Ascending aorta (tissue), 2 donors: ENCODE measurements around the gene ANXA3. TPM values are rescaled to one million over a fixed set of nuclear protein-coding genes. Genes with fewer than 3 reads are reported as not detected.
A peak's percentile ranks its signal among the peaks of the same experiment; 100 is the strongest.

Source experiments
- DNase-seq, 2 donors: peaks; one replicate each; pipeline ENCODE4 v3.0.0-alpha.2; 2019; ENCODE audit warnings: low spot score in 2 of 2
- H3K27ac ChIP-seq, 2 donors: fragments of 200-600 bp; sonication (generic); one replicate each; pipeline ENCODE4 v1.5.1; 2016 to 2017; ENCODE audit warnings: mild to moderate bottlenecking in 1 of 2
- H3K27me3 ChIP-seq: fragments of 200-600 bp; sonication (generic); one replicate; pipeline ENCODE4 v1.5.1; 2017
- H3K36me3 ChIP-seq, 2 donors: fragments of 200-600 bp; sonication (generic); one replicate each; pipeline ENCODE4 v1.5.1; 2016
- H3K4me1 ChIP-seq, 2 donors: fragments of 200-600 bp; sonication (generic); one replicate each; pipeline ENCODE4 v1.5.1; 2016 to 2017; ENCODE audit warnings: mild to moderate bottlenecking in 1 of 2
- H3K4me3 ChIP-seq, 2 donors: fragments of 200-600 bp; sonication (generic); one replicate each; pipeline ENCODE4 v1.5.1; 2016 to 2017; ENCODE audit warnings: mild to moderate bottlenecking in 1 of 2
- H3K9me3 ChIP-seq, 2 donors: fragments of 200-600 bp; sonication (generic); one replicate each; pipeline ENCODE4 v1.5.1; 2016
- CTCF ChIP-seq, 3 experiments: fragments of 200-600 bp in 2 of 3; fragments of 450-650 bp in 1 of 3; sonication (generic) in 2 of 3; IDR thresholded peaks; one replicate each; pipeline ENCODE4 v1.5.1; 2016 to 2019; ENCODE audit warnings: antibody characterized with exemption in 3 of 3, mild to moderate bottlenecking in 1 of 3, moderate library complexity in 1 of 3
- intact Hi-C: fragments of 100-400 bp; cut with DNase I; formaldehyde crosslinking; loops from one replicate; pipeline ENCODE4 v1.15.1; 2023
- total RNA-seq: library from RNA; depleted of rRNA; stranded (reverse); fragments of >200 nt; gene quantifications from one replicate; pipeline ENCODE4 v1.1.0, GENCODE V29; 2016

Gene ANXA3
- total RNA-seq, 1 donor from 2014 or later = 5.5 TPM

- intact Hi-C loops = no loop called here
- no peaks in the 10 kb centered on the region for H3K36me3 ChIP-seq
- no peak overlapping the region for H3K4me3 ChIP-seq
- H3K27me3 ChIP-seq = no peaks in the 10 kb centered on the region
- H3K4me1 ChIP-seq = no peaks in the 10 kb centered on the region
- no peak overlapping the region for H3K27ac ChIP-seq
- TF ChIP-seq CTCF (IDR thresholded peaks at IDR 0.05) = no peak
- no peaks in the 10 kb centered on the region for H3K9me3 ChIP-seq
- no peak for DNase-seq
These were observed 38.1 kb upstream of the ANXA3 start for GRCh38 chr4:78513411-78513975.

- no peaks in the 10 kb centered on the region for H3K4me1 ChIP-seq
- intact Hi-C loops = loop anchor here (5.0 kb wide), 1 partner anchor 560 kb away; no protein-coding TSS in a partner anchor
- H3K27ac ChIP-seq = no peak overlapping the region
- no peaks in the 10 kb centered on the region for H3K9me3 ChIP-seq
- no peak for DNase-seq
- H3K36me3 ChIP-seq = no peaks in the 10 kb centered on the region
- no peak overlapping the region for H3K4me3 ChIP-seq
- peak in 2 of 3 experiments; percentile 27 to 44 for TF ChIP-seq CTCF (IDR thresholded peaks at IDR 0.05)
- H3K27me3 ChIP-seq = no peaks in the 10 kb centered on the region
These were observed 34.4 kb upstream of the ANXA3 start for GRCh38 chr4:78517050-78517652.

GRCh38 chr4:78518561-78518960 lies 33.0 kb upstream of the ANXA3 start:
- no peak for TF ChIP-seq CTCF (IDR thresholded peaks at IDR 0.05)
- H3K4me3 ChIP-seq = no peak overlapping the region
- no peak overlapping the region for H3K27ac ChIP-seq
- H3K9me3 ChIP-seq = no peaks in the 10 kb centered on the region
- intact Hi-C loops = loop anchor here (5.0 kb wide), 1 partner anchor 561 kb away; no protein-coding TSS in a partner anchor
- no peak for DNase-seq
- H3K36me3 ChIP-seq = no peaks in the 10 kb centered on the region
- H3K4me1 ChIP-seq = no peaks in the 10 kb centered on the region
- no peaks in the 10 kb centered on the region for H3K27me3 ChIP-seq

- intact Hi-C loops = loop anchor here (5.0 kb wide), 1 partner anchor 563 kb away; no protein-coding TSS in a partner anchor
- TF ChIP-seq CTCF (IDR thresholded peaks at IDR 0.05) = no peak
- H3K36me3 ChIP-seq = no peaks in the 10 kb centered on the region
These were observed 31.6 kb upstream of the ANXA3 start for GRCh38 chr4:78519962-78520361.

GRCh38 chr4:78520808-78521226 lies 30.8 kb upstream of the ANXA3 start:
- H3K4me1 ChIP-seq = no peaks in the 10 kb centered on the region
- H3K4me3 ChIP-seq = no peak overlapping the region
- no peaks in the 10 kb centered on the region for H3K27me3 ChIP-seq
- TF ChIP-seq CTCF (IDR thresholded peaks at IDR 0.05) = no peak
- no peak for DNase-seq
- intact Hi-C loops = no loop called here
- H3K36me3 ChIP-seq = no peaks in the 10 kb centered on the region
- no peak overlapping the region for H3K27ac ChIP-seq
- no peaks in the 10 kb centered on the region for H3K9me3 ChIP-seq

More at GRCh38 chr4:78519962-78520361, 31.6 kb upstream of the ANXA3 start:
- H3K9me3 ChIP-seq = no peaks in the 10 kb centered on the region
- no peak for DNase-seq
- H3K4me3 ChIP-seq = no peak overlapping the region
- no peaks in the 10 kb centered on the region for H3K4me1 ChIP-seq
- H3K27ac ChIP-seq = no peak overlapping the region
- H3K27me3 ChIP-seq = no peaks in the 10 kb centered on the region
